ENCODE measurements around the gene C16orf74. TPM values are rescaled to one million over a fixed set of nuclear protein-coding genes. Genes with fewer than 3 reads are reported as not detected.

C16orf74 gene
- total RNA-seq, 4 donors from 2014 or later = 0.27 to 7.0 TPM; not detected in 2

DNA sequence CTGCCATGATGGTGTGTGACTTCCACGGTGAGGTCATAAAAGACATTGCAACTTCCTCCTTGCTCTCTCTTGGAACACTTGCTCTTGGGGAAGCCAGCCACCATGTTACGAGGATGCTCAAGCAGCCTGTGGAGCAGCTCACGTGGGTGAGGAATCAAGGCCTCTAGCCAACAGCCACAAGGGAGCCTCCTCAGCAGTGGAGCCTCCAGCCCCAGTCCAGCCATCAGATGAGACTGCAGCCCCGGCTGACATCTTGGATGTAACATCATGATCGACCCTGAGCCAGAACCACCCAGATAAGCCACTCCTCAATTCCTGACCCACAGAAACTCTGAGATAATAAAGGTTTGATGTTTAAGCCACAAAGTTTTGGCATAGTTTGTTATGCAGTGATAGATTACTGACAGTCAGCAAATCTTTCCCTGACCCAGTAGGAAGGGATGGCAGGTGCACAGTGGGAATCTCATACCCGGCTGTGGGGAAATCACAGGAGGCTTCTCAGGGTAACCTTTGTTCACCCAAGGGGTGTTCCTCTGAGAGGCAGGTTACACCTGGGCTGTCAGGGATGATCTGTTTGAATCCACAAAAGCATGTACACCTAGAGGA, 38.8 kb downstream of the C16orf74 start:
- no peaks in the 10 kb centered on the region for H3K27me3 ChIP-seq
- intact Hi-C loops (cut with DNase I; ENCODE audit: low total_unique reads) = loop anchor here (5.0 to 10.0 kb wide), 4 partner anchors 317 to 1650 kb away; partner anchors contain the start of gene CIBAR2
- TF ChIP-seq POLR2A (IDR thresholded peaks at IDR 0.05) (no peak), EP300 (IDR thresholded peaks at IDR 0.05; ENCODE audit: low read depth) (no peak), POLR2AphosphoS5 (IDR thresholded peaks at IDR 0.05) (no peak)
- TF ChIP-seq, protein P1, sequence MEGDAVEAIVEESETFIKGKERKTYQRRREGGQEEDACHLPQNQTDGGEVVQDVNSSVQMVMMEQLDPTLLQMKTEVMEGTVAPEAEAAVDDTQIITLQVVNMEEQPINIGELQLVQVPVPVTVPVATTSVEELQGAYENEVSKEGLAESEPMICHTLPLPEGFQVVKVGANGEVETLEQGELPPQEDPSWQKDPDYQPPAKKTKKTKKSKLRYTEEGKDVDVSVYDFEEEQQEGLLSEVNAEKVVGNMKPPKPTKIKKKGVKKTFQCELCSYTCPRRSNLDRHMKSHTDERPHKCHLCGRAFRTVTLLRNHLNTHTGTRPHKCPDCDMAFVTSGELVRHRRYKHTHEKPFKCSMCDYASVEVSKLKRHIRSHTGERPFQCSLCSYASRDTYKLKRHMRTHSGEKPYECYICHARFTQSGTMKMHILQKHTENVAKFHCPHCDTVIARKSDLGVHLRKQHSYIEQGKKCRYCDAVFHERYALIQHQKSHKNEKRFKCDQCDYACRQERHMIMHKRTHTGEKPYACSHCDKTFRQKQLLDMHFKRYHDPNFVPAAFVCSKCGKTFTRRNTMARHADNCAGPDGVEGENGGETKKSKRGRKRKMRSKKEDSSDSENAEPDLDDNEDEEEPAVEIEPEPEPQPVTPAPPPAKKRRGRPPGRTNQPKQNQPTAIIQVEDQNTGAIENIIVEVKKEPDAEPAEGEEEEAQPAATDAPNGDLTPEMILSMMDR (IDR thresholded peaks at IDR 0.05) = no peak
- no peak overlapping the region for H3K4me3 ChIP-seq
- peaks cover 0 to 5% (median 0%) of the 10 kb centered on the region in 4 donors for H3K4me1 ChIP-seq
- no peaks in the 10 kb centered on the region for H3K9me3 ChIP-seq
- in situ Hi-C loops (cut with MboI; ENCODE audit: low pct_ligation_motif_present in 1 of 4, low pct_unique_long_range_greater_than_20kb in 1 of 4, low sequenced_read_pairs in 3 of 4) = loop anchor here in 2 of 4 donors (25.0 kb wide), 2 partner anchors 300 to 425 kb away; no protein-coding TSS in a partner anchor
- H3K36me3 ChIP-seq = no peaks in the 10 kb centered on the region
- 77 to 93% methylated on average over 2 to 6 of the region's 6 CpGs for WGBS, 2 donors (ENCODE audit: low coverage in 1 of 2)
- H3K27ac ChIP-seq = no peak overlapping the region
- DNase-seq = no peak

DNA sequence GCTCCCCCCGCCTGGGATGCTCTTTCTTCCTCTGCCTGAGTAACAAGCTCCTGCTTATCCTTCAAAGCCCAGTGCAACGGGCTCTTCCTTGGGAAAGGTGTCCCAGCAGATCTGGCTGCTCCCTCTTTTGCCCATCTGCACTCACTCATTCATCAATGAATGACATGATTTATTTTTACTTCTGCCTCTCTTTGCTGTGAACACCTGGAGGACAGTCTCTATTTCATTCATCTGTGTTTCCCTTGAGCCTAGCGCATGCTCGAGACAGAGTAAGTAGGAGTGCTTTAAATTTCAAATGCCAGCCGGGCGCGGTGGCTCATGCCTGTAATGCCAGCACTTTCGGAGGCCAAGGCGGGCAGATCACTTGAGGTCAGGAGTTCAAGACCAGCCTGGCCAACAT, 40.2 kb downstream of the C16orf74 start:
- in situ Hi-C loops (cut with MboI; ENCODE audit: low pct_ligation_motif_present in 1 of 4, low pct_unique_long_range_greater_than_20kb in 1 of 4, low sequenced_read_pairs in 3 of 4) = loop anchor here in 2 of 4 donors (25.0 kb wide), 2 partner anchors 298 to 423 kb away; no protein-coding TSS in a partner anchor
- TF ChIP-seq POLR2AphosphoS5 (IDR thresholded peaks at IDR 0.05) (no peak), POLR2A (IDR thresholded peaks at IDR 0.05) (no peak), EP300 (IDR thresholded peaks at IDR 0.05; ENCODE audit: low read depth) (no peak)
- TF ChIP-seq, protein P1 (IDR thresholded peaks at IDR 0.05) = no peak
- no peak overlapping the region for H3K4me3 ChIP-seq
- WGBS, 2 donors (ENCODE audit: low coverage in 1 of 2) = 91 to 94% methylated on average over 4 to 9 of the region's 9 CpGs
- intact Hi-C loops (cut with DNase I; ENCODE audit: low total_unique reads) = loop anchor here (5.0 to 10.0 kb wide), 4 partner anchors 316 to 1652 kb away; partner anchors contain the start of gene CIBAR2
- H3K27me3 ChIP-seq = no peaks in the 10 kb centered on the region
- no peaks in the 10 kb centered on the region for H3K9me3 ChIP-seq
- no peak overlapping the region for H3K27ac ChIP-seq
- DNase-seq = no peak
- H3K36me3 ChIP-seq = no peaks in the 10 kb centered on the region
- H3K4me1 ChIP-seq = no peaks in the 10 kb centered on the region

DNA sequence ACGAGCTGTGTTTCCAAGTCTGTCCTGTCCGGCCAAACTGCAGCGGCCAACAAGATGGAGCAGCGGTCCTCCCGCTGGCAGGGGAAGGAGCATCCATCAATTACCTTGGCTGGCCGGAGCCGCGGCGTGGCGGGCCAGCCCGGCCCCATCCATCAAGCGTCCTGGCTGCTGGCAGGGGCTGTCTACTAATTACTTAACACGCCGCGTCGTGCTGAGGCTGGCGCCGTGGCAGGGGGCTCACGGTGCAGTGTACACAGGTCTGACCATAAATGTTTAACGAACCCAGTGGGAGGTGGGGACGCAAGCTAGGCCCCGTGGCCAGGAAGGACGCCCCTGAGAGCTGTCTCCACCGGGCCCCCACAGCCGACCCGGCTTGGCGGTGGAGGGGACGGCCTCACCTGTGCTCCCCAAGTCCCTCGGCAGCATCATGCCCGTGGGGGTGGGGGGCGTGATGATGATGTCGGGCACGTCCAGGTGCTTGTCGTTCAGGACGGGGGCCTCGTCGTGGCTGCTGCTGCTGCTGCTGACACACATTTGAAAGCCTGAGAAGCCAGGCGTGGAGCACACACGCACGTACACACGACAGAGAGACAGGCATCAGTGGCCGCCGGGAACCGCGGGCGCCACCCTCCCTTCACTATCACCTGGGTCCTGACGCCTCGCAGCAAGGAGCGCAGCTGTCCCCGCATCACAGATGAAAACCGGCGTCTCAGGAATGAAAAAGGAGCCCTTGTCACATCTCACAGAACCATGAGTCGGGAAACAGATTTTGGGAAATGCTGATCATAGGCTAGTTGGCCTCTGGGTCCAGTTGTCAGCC, 40.9 kb downstream of the C16orf74 start:
- no peak overlapping the region for H3K27ac ChIP-seq
- WGBS, 2 donors (ENCODE audit: low coverage in 1 of 2) = 87% methylated on average over 53 of the region's 53 CpGs; no CpG with 5 or more reads in 1 of the 2 donors
- intact Hi-C loops (cut with DNase I; ENCODE audit: low total_unique reads) (loop anchor here (5.0 to 10.0 kb wide), 4 partner anchors 315 to 1652 kb away; partner anchors contain the start of gene CIBAR2), in situ Hi-C loops (cut with MboI; ENCODE audit: low pct_ligation_motif_present in 1 of 4, low pct_unique_long_range_greater_than_20kb in 1 of 4, low sequenced_read_pairs in 3 of 4) (loop anchor here in 2 of 4 donors (25.0 kb wide), 2 partner anchors 298 to 423 kb away; no protein-coding TSS in a partner anchor)
- H3K9me3 ChIP-seq = no peaks in the 10 kb centered on the region
- H3K4me1 ChIP-seq = no peaks in the 10 kb centered on the region
- TF ChIP-seq POLR2A (IDR thresholded peaks at IDR 0.05) (no peak), POLR2AphosphoS5 (IDR thresholded peaks at IDR 0.05) (no peak), EP300 (IDR thresholded peaks at IDR 0.05; ENCODE audit: low read depth) (no peak)
- TF ChIP-seq, protein P1 (IDR thresholded peaks at IDR 0.05) = no peak
- no peak for DNase-seq
- H3K4me3 ChIP-seq = no peak overlapping the region
- no peaks in the 10 kb centered on the region for H3K36me3 ChIP-seq
- H3K27me3 ChIP-seq = no peaks in the 10 kb centered on the region

DNA sequence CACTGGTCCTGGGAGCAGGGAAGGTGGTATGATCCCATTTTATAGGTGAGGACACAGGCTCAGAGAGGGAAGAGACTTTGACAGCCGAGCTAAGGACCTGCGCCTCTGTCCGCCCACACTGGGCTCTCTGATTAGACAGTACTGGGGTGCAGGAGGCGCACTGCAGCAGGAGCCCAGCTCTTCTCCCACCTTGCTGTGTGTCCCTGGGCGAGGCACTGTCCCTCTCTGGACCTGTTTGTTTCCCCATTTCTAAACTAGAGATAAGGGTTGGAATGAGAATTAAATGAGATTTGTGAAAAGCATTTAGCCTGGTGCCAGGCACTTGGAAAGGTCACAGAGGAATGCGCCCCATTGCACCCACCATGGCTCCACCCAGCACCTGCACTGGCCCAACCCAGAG, 42.6 kb downstream of the C16orf74 start:
- in situ Hi-C loops (cut with MboI; ENCODE audit: low pct_ligation_motif_present in 1 of 4, low pct_unique_long_range_greater_than_20kb in 1 of 4, low sequenced_read_pairs in 3 of 4) (loop anchor here in 2 of 4 donors (25.0 kb wide), 2 partner anchors 296 to 421 kb away; no protein-coding TSS in a partner anchor), intact Hi-C loops (cut with DNase I; ENCODE audit: low total_unique reads) (no loop called here)
- WGBS, 2 donors (ENCODE audit: low coverage in 1 of 2) = 88% methylated on average over 6 of the region's 6 CpGs; no CpG with 5 or more reads in 1 of the 2 donors

More for the DNA sequence above, 42.6 kb downstream of the C16orf74 start:
- H3K4me3 ChIP-seq = no peak overlapping the region
- no peaks in the 10 kb centered on the region for H3K4me1 ChIP-seq
- H3K27me3 ChIP-seq = no peaks in the 10 kb centered on the region
- H3K9me3 ChIP-seq = no peaks in the 10 kb centered on the region
- DNase-seq = no peak
- no peaks in the 10 kb centered on the region for H3K36me3 ChIP-seq
- no peak overlapping the region for H3K27ac ChIP-seq
- no peak for TF ChIP-seq POLR2A (IDR thresholded peaks at IDR 0.05)
- no peak for TF ChIP-seq EP300 (IDR thresholded peaks at IDR 0.05; ENCODE audit: low read depth)
- TF ChIP-seq, protein P1 (IDR thresholded peaks at IDR 0.05) = no peak
- TF ChIP-seq POLR2AphosphoS5 (IDR thresholded peaks at IDR 0.05) = no peak

Measured in transverse colon (tissue), 4 donors.